MM.1S (cell line): ENCODE data around the gene FHIT.

Experiments
- DNase-seq: peaks from one replicate; pipeline ENCODE4 v3.0.0-alpha.2; 2015
- H2AFZ ChIP-seq: fragments of 300-600 bp; sonication (generic); 2 replicates; pipeline ENCODE4 v1.6.0; 2016; ENCODE audit warnings: antibody characterized with exemption, low read length
- H3F3A ChIP-seq: fragments of 300-600 bp; sonication (generic); 2 replicates; pipeline ENCODE4 v1.6.1; 2016; ENCODE audit warnings: mild to moderate bottlenecking, antibody characterized with exemption, low read length, moderate library complexity, mixed read lengths; ENCODE audit not compliant: insufficient read depth
- H3K27ac ChIP-seq: fragments of 300-600 bp; sonication (generic); 2 replicates; pipeline ENCODE4 v1.5.1; 2016; ENCODE audit warnings: mild to moderate bottlenecking, low read length
- H3K27me3 ChIP-seq: fragments of 300-600 bp; sonication (generic); replicated peaks from 2 replicates; pipeline ENCODE4 v1.6.0; 2016; ENCODE audit warnings: low read length; ENCODE audit not compliant: insufficient read depth
- H3K36me3 ChIP-seq: fragments of 300-600 bp; sonication (generic); replicated peaks from 2 replicates; pipeline ENCODE4 v1.6.1; 2016; ENCODE audit warnings: mild to moderate bottlenecking, low read length, mixed read lengths; ENCODE audit not compliant: insufficient read depth
- H3K4me1 ChIP-seq: fragments of 300-600 bp; sonication (generic); 2 replicates; pipeline ENCODE4 v1.6.1; 2016; ENCODE audit warnings: low read length, mixed read lengths
- H3K4me2 ChIP-seq: fragments of 300-600 bp; sonication (generic); 2 replicates; pipeline ENCODE4 v1.6.0; 2016; ENCODE audit warnings: low read depth, low read length
- H3K4me3 ChIP-seq: fragments of 300-600 bp; sonication (generic); 2 replicates; pipeline ENCODE4 v1.5.1; 2016; ENCODE audit warnings: low read length, mixed read lengths
- H3K79me2 ChIP-seq: fragments of 300-600 bp; sonication (generic); 2 replicates; pipeline ENCODE4 v1.6.1; 2016; ENCODE audit warnings: mixed run types, low read length, mixed read lengths
- H3K9ac ChIP-seq: fragments of 300-600 bp; sonication (generic); 2 replicates; pipeline ENCODE4 v1.6.1; 2016; ENCODE audit warnings: low read length, mixed read lengths
- H3K9me2 ChIP-seq: fragments of 300-600 bp; sonication (generic); replicated peaks from 2 replicates; pipeline ENCODE4 v1.6.1; 2016; ENCODE audit warnings: mild to moderate bottlenecking, low read length, mixed read lengths; ENCODE audit not compliant: insufficient read depth
- H3K9me3 ChIP-seq: fragments of 300-600 bp; sonication (generic); replicated peaks from 2 replicates; pipeline ENCODE4 v1.6.1; 2016; ENCODE audit warnings: mild to moderate bottlenecking, low read length, mixed read lengths; ENCODE audit not compliant: insufficient read depth
- H4K20me1 ChIP-seq: fragments of 300-600 bp; sonication (generic); 2 replicates; pipeline ENCODE4 v1.6.1; 2016; ENCODE audit warnings: mild to moderate bottlenecking, low read length, moderate library complexity, mixed read lengths; ENCODE audit not compliant: insufficient read depth
- EZH2 ChIP-seq: fragments of 300-600 bp; sonication (generic); optimal IDR thresholded peaks from 2 replicates; pipeline ENCODE3; 2017; ENCODE audit warnings: low read depth, mild to moderate bottlenecking, antibody characterized with exemption, low read length, mixed read lengths
- EZH2phosphoT487 ChIP-seq: fragments of 300-600 bp; sonication (generic); IDR thresholded peaks from 2 replicates; pipeline ENCODE4 v1.6.1; 2018; ENCODE audit warnings: antibody characterized with exemption, low read length
- TF ChIP-seq, protein P1 (sequence below): fragments of 300-600 bp; sonication (generic); IDR thresholded peaks from 2 replicates; pipeline ENCODE4 v1.5.1; 2016; ENCODE audit warnings: antibody characterized with exemption, low read length, mixed read lengths

The FHIT gene

DNA sequence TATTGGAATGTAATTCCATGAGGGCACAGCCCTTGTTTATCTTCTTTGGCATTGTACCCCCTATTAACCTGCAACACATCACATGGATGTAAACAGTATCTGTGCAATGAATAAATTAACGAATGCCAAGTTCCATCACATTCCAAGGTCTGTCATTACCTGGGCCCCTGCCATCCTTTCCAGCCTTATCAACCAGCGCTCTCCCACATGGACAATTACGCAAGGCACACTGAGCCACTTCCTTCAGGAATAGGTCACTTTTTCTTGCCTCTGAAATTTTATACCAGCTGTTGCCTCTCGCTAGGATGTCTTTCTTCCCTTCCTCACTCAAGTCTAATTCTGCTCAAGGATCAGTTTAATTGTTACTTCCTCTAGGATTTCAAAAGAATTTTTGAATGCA lies 1149.6 kb downstream of the FHIT start:
- H3K4me2 ChIP-seq = no peak overlapping the region
- H3F3A ChIP-seq = no peaks in the 10 kb centered on the region
- no peaks in the 10 kb centered on the region for H3K9me2 ChIP-seq
- H3K4me1 ChIP-seq = 0 out of 2 replicates have a peak, but pooled peaks cover 4% of the 10 kb centered on the region
- H3K36me3 ChIP-seq = no peaks in the 10 kb centered on the region
- no peaks in the 10 kb centered on the region for H3K27me3 ChIP-seq
- no peak overlapping the region for H3K9ac ChIP-seq
- TF ChIP-seq, protein P1, sequence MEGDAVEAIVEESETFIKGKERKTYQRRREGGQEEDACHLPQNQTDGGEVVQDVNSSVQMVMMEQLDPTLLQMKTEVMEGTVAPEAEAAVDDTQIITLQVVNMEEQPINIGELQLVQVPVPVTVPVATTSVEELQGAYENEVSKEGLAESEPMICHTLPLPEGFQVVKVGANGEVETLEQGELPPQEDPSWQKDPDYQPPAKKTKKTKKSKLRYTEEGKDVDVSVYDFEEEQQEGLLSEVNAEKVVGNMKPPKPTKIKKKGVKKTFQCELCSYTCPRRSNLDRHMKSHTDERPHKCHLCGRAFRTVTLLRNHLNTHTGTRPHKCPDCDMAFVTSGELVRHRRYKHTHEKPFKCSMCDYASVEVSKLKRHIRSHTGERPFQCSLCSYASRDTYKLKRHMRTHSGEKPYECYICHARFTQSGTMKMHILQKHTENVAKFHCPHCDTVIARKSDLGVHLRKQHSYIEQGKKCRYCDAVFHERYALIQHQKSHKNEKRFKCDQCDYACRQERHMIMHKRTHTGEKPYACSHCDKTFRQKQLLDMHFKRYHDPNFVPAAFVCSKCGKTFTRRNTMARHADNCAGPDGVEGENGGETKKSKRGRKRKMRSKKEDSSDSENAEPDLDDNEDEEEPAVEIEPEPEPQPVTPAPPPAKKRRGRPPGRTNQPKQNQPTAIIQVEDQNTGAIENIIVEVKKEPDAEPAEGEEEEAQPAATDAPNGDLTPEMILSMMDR = no peak
- no peak for TF ChIP-seq EZH2
- TF ChIP-seq EZH2phosphoT487 = no peak
- H3K79me2 ChIP-seq = no peaks in the 10 kb centered on the region
- no peaks in the 10 kb centered on the region for H3K9me3 ChIP-seq
- H3K4me3 ChIP-seq = no peak overlapping the region
- H3K27ac ChIP-seq = no peak overlapping the region
- no peak for DNase-seq
- no peak overlapping the region for H2AFZ ChIP-seq
- no peaks in the 10 kb centered on the region for H4K20me1 ChIP-seq

DNA sequence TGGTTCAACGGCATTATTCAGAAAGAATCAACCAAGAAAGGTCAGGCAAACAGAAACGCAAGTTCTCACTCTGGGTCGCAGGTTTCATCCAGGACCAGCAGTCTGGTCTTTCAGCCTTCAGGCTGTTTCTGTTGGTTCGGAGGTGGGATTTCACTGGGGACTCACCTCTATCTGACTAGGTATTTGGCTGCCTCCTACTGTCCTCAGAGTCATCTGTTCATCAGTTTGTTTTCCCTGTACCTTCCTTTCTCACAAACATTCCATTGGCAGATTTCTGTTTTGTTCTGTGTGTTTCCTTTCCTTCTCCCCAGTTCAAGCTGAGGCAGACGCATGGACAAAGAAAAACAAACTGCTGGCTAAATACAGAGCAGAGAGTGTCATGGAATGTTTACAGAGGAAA lies 1154.8 kb downstream of the FHIT start:
- H3K27ac ChIP-seq = no peak overlapping the region
- no peak for DNase-seq
- no peaks in the 10 kb centered on the region for H3F3A ChIP-seq
- H3K9ac ChIP-seq = no peak overlapping the region
- TF ChIP-seq, protein P1 = no peak
- TF ChIP-seq EZH2 (no peak), EZH2phosphoT487 (no peak)
- no peaks in the 10 kb centered on the region for H3K36me3 ChIP-seq
- H3K4me2 ChIP-seq = no peak overlapping the region
- H3K9me3 ChIP-seq = no peaks in the 10 kb centered on the region
- H3K27me3 ChIP-seq = no peaks in the 10 kb centered on the region
- no peaks in the 10 kb centered on the region for H3K9me2 ChIP-seq
- no peaks in the 10 kb centered on the region for H4K20me1 ChIP-seq
- no peaks in the 10 kb centered on the region for H3K4me1 ChIP-seq
- H2AFZ ChIP-seq = no peak overlapping the region
- no peak overlapping the region for H3K4me3 ChIP-seq
- no peaks in the 10 kb centered on the region for H3K79me2 ChIP-seq

DNA sequence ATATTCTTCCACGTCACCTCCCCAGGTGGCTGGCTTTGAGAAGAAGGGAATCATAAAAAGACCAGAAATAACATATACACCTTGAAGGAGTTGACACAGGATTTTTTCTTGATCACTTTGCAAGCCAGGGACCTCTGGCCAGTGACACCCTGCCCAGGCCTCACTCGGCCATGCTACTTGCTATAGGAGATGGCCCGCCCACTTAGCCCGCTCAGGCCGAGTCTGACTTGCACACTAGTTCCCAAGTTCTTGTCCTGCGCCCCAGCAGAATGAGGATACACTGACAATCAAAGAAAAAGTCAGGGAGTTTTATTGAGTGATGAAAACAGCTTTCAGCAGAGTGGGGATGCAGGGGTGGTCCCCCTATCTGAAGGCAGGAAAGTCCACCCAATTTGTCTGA lies 1155.3 kb downstream of the FHIT start:
- no peaks in the 10 kb centered on the region for H3K79me2 ChIP-seq
- H3K27me3 ChIP-seq = no peaks in the 10 kb centered on the region
- no peak for DNase-seq
- H3K9ac ChIP-seq = no peak overlapping the region
- H3K4me2 ChIP-seq = no peak overlapping the region
- no peaks in the 10 kb centered on the region for H3K9me3 ChIP-seq
- H3K4me1 ChIP-seq = no peaks in the 10 kb centered on the region
- H3K36me3 ChIP-seq = no peaks in the 10 kb centered on the region
- H3K4me3 ChIP-seq = no peak overlapping the region
- TF ChIP-seq, protein P1 = no peak
- TF ChIP-seq EZH2phosphoT487 (no peak), EZH2 (no peak)
- H3K9me2 ChIP-seq = no peaks in the 10 kb centered on the region
- H3K27ac ChIP-seq = no peak overlapping the region
- H3F3A ChIP-seq = no peaks in the 10 kb centered on the region
- H2AFZ ChIP-seq = no peak overlapping the region
- no peaks in the 10 kb centered on the region for H4K20me1 ChIP-seq
